NCI-H748 (cell line): ENCODE measurements around the gene SPATA17.
A peak's percentile ranks its signal among the peaks of the same experiment; 100 is the strongest.

Experiments
- DNase-seq: peaks from one replicate; lab custom pipeline; 2025; ENCODE audit not compliant: unreplicated experiment; lab: John Stamatoyannopoulos, UW

SPATA17 gene

DNA sequence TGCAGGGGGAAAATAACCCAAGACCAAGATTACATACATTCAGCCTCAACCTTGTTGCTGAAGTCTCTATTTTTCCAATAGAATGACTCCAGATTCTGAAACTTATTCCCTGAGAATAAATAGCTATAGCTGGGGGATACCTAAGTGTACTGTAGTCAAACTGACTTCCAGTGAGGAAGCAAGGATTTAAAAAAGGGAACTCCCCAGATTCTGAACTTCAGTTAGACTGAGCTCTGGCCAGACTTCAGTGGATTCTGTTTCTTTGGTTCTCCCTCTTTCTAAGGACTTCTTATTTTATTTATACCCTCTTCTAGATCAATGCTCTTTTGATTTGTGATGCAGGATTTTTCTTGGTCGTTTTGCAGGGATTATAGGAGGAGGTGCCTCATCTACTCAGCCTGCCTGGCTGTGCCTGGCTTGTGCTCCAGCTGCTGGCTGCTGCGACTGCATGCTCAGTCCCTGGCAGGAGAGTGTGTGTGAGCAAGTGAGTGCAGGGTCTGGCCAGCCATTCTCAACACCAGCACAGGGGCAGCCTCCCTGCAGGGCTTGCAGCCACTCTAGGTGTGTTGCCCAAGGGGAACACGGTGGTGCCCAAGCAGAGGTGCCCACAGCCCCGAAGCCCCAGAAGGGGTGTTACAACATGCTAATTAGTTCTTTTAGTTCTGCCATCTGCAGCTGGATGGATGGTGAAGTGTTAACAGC is 43.0 kb downstream of the SPATA17 start:
- DNase-seq = no peak

DNA sequence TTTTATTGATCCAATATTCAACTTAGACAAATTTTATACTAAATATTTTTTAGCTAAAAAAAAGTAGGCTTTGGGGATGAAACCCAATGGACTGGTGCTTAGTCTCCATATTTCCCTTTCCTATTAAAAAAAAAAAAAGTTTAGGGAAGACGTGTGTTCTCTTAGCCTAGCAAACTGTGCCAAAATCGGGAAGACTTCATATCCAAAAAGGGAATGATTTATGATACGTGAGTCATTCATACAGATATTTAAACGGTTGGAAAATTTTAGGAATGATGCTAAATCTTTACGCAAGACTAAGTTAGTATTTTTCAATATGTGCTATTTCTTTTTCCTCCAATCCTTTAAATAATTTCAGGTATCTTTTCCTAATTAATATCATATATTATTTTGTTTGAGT is 50.7 kb downstream of the SPATA17 start:
- no peak for DNase-seq

DNA sequence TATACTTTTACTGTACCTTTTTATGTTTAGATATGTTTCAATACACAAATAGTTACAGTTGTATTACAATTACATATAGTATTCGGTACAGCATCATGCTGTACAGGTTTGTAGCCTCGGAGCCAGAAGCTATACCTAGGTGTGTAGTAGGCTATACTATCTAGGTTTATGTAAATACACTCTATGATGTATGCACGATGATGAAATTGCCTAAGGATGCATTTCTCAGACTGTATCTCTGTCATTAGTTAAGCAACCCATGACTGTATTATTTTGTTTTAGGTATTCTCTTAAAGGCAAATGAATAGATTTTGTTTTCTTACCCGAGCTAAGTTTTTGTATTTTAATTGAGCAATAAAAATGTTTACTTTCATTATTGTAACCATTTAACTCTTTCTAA is 56.4 kb downstream of the SPATA17 start:
- no peak for DNase-seq

DNA sequence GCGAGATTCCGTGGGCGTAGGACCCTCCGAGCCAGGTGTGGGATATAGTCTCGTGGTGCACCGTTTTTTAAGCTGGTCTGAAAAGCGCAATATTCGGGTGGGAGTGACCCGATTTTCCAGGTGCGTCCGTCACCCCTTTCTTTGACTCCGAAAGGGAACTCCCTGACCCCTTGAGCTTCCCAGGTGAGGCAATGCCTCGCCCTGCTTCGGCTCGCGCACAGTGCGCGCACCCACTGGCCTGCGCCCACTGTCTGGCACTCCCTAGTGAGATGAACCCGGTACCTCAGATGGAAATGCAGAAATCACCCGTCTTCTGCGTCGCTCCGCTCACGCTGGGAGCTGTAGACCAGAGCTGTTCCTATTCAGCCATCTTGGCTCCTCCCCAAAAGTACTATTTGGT is 65.0 kb downstream of the SPATA17 start:
- peak; percentile 55 for DNase-seq

DNA sequence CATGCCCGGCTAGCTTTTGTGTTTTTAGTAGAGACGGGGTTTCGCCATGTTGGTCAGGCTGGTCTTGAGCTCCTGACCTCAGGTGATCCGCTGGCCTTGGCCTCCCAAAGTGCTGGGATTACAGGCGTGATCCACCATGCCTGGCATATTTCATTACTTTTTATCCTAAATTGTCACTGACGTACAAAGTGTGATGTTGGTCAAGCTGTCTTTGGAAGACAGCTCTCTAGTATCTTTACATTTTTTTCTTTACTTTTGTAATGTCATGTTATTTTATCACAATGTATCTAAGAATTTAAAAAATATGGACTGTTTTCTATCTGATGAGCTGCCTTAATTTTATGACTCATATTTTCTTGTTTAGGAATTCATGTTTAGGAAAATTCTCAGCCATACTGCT is 72.2 kb downstream of the SPATA17 start:
- no peak for DNase-seq

DNA sequence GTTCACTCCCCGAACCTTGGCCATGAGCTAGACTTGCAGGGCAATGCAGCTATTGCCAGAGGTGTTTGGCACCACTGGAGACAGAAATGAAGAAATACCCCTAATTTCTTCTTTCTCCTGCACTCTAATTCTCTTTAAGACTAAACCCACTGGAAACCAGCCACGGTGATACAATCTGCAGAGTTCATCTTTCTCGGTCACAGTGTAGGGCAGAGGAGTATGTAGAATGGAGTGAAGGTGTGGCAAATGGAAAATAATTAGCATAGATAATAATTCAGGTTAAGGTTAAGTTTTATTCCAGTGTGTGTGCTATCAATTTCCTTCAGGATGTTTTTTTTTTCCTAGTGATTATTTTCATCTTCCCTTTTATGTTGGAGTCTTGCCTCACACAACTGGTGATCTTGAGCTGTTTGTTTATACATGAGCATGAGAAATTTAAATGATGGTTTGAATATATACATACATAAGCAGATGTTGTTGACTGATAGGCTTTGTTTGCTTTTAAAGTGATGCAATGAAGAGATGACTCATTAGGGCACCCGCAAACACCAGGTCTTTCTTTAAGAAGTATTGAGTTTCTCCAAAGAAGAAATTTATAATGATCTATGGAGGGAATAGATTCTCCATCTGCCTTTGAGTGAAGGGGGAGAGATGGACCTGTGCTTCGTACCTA is 81.9 kb downstream of the SPATA17 start:
- no peak for DNase-seq

DNA sequence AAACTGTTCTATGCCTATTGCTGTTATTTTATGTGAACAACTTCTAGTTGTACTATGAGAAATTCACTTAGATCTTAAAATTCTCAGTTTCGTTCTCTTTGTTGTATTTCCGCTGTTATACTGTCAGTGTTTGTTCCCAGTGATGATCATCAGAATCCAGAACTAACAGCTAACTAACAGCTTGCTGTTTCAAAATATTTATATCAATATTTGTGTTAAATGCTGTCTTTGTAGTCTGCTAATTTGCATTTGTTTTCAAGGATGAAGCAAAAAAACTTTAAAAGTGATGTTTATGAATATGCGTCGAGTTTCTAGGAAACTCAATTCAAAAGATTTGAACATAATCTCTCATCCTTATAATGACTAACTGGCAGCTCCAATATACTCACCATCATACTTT is 84.5 kb downstream of the SPATA17 start:
- DNase-seq = no peak

DNA sequence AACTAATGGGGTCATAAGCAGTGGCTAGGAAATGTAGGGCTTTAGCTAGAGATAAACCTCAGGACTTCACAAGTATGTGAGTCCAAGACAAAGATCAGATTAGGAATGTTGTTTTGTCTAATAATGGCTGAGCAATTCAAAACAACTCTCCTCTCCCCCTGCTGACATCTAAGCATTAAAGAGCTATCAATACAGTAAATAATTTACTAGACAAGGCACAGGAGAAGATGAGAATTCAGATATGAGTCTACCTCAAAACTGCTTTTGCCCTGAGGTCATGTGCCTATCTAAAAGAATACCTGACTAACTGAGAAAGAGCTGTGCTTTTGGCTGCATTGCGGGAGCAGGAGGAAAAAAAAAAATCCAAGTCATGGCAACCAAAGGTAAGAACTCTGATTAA is 86.8 kb downstream of the SPATA17 start:
- DNase-seq = no peak

DNA sequence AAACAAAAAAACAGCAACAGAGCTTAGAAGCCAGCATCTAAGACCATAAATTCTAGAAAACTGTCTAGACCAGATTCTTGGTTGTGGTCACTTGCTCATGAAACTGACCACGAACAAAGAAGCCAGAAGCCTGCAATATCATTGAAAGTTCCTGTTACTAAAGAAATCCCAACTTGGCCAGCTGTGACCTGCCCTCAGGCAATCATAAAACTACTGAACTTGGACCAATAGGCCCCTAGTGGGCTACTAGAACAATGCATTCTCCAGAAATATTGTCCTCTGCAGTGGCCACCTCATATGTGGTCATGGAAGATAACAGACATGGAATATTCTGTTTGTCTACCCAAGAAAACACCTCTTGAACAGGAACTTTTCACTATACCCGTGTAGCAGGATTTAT is 87.7 kb downstream of the SPATA17 start:
- no peak for DNase-seq

DNA sequence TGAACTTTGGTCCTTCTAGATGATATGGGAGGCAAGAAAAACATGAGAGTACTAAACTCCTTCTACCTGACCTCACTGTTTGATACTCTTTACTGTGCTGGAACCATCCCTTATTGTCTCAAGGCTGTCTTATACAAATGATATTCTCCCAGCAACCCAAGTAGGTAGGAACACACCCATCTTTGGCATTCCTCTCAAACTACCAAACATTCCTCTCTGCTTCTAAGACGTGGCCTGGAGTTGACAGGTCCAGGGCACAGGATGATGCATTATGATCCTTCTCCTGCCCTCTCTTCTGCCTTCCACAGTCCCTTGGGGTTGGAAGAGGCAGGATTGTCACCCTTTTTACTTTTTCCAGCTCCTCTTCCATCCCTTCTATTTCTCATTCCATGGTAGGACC is 90.5 kb downstream of the SPATA17 start:
- DNase-seq = no peak

DNA sequence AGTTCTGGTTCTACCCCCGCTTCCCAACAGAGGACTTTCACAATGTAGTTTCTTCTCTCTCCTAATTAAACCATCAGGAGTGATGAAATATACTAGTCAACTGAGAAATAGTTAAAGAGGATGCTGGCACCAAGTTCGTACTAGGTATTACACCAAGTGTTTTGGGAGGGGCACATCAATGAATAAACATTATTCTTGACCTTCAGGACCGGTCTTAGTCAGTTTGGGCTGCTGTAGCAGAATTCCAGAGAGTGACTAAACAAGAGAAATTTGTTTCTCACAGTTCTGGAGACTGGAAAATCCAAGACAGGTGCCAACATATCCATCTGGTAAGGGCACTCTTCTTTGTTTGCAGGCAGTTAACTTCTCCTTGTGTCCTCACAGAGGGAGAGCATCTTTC is 103.8 kb downstream of the SPATA17 start:
- no peak for DNase-seq

DNA sequence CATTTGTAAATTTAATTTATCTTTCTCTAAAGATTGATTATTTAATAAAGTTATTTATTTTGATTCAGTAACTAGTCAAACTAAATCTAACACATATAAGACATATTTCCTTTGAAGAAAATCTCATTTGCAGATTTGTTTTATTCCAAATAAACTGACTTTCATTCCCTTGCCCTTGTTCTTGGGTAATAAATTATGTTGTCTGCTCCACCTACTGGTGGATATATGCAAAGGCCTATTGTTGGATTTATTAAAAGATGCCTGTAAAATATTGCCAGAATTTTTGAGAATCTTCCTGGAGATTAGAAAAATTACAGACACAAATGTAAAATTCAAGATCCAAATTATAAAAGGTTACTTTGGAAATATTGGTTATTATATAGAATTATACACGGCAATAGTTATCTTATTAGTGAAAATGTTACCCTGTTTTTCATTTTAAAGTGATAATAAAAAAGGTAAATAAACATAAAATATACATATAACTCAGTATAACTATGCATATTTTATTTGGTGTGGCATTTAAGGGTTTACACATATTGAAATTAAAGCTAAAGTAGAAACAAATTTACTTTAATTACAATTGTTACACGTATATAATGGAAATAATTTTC is 116.1 kb downstream of the SPATA17 start:
- DNase-seq = peak; percentile 46

DNA sequence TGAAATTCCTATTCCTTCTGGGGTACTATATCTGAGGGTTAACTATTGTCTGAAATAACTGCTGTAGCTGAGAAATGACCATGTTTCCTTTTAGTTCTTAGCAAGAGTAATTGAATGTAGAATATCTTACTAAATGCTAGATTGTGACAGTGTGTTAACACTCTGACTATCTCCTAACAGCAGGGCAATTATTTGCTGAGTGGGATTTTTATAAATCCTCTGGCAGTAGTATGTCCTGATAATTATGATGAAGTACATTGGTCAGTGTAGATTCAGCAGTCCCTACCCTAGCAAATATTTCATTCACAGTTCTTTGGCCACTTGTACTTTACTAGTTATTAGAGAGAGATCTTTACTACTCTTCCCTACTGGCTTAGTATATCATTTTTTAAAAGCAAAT is 138.6 kb downstream of the SPATA17 start:
- DNase-seq = no peak

DNA sequence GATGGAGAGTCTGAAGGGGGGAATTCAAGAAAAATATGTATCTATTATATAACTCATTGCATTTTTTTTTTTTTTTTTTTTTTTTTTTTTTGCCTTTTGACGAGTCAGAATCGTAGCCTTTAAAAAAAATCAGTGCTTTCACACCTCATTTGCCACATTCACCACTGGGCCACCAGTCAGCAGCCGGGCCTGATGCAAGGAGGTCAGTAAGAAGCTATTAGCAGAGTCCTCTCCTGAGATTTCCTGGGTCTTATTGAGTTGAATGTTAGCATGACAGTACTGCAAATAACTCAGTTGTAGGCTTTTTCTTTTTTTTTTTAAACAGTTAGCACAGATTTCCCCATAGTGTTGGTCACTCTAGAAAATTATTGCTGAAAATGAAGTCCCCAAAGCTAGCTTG is 139.8 kb downstream of the SPATA17 start:
- no peak for DNase-seq

DNA sequence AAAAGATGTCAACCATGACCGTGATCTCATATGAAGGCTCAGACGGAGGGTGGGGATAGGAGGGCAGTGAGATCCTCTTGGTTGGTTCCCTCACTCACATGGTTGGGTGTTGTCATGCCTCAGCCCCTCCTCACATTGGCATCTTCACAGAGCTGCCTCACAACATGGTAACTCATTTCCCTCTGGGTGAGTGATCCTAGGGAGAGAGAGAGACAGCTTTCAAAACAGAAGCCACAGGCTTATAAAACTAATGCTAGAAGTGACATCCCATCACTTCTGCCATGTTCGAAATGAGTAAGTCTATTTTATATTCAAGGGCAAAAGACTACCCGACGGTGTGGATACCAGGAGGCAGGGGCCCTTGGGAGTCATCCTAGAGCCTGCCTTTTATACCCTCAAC is 145.5 kb downstream of the SPATA17 start:
- no peak for DNase-seq

DNA sequence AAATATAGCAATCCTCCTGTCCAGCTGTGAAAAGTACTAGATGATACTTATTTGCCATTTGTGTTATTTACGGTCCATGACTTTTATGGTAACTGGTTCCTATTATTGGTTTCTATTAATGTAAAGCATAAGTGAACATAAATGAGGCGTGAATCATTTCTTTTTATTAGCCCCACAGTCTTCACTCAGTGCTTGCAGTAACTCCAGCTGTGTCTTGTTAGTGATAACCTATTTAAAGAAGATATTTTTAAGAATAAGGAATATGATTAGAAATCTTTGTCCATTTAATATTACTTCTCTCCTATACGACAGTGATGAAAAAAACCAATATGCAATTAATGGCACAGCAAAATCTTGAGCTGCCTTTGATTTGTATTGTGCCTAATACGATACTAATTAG is 149.9 kb downstream of the SPATA17 start:
- peak; percentile 0 for DNase-seq

DNA sequence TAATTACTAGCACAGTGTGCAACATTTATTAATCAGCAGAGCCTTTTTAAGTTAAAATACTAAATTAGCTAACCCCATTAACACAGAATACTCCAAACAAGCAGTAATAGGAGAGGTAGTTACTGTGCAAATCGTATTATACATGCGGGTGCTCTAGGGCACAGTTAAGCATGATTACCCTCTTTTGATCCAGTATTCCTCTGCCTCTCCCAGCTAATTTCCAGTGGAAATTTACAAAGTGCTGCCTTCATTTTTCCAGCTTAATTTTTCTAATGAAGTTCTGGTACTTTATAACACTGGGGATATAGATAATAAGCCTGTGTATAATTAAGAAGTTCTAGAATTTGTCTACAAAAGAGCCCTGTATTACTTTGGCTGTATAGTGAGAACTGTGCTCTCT is 159.9 kb downstream of the SPATA17 start:
- DNase-seq = no peak

DNA sequence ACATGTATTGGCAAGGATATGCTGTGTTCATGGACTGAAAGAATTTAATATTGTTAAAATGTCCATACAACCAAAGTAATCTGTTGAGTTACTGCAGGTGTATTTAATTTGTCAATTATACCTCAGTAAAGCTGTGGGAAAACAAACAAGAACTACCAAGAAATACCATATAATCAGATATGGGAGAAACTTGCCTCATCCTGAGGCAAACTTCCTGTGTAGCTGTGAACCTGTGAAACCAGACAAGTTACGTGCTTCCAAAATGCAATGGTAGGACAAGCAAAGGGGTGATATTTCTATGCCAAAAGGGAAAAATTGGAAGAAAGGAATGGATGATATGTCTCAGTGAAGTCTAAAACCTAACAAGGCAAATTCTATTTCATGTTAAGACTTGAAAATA is 174.6 kb downstream of the SPATA17 start:
- DNase-seq = no peak

DNA sequence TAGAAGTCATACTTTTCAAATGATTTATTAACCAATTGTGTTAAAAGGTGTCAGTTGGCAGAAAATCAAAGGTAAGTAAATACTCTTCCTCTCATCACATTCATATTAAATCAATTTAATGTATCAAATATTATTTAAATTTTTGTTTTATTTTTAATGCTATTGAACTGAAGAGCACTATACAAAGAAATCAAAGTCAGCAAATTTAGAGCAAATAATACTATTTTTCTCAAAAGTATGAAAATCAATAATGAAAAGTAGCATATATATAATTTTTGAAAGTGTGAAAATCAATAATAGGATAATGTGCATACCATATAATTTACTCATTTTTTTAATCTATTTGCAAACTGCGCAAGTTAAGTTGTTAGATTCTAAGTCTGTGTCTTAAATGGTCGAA is 181.0 kb downstream of the SPATA17 start:
- no peak for DNase-seq

DNA sequence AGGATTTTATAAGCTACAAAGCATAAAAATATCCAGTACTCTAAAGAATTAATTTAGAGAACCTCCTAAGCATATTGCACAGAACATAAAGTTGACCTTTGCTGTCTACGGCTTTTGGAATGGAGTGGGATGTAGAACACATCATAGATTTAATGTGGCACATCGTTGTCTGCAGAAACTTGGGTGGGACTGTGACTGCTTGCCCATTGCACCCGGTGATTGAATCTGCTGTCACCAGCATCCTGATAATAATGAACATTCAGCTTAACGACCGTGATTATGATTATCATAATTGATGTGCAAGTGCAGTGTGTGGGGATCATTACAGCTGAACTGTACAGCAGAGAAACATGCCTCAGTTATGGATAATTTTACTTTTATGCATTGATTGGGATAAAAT is 181.9 kb downstream of the SPATA17 start:
- DNase-seq = peak; percentile 3

DNA sequence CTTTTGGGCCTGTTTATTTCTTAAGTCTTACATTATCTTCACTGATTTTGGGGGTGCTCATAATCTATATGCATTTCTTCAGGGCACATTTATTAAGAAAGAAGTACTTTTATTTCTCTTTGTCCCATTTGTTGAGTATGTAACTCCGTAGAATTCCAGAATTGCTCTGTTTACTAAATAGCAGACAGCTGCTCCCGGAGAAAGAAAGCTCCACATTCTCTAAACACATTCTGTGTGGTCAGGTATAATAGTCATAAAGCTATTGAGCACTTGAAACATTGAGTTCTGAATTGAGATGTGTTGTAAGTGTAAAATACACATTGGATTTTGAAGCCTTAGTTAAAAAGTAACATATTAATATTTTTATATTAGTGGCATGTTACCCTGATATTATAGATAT is 206.5 kb downstream of the SPATA17 start:
- DNase-seq = no peak

DNA sequence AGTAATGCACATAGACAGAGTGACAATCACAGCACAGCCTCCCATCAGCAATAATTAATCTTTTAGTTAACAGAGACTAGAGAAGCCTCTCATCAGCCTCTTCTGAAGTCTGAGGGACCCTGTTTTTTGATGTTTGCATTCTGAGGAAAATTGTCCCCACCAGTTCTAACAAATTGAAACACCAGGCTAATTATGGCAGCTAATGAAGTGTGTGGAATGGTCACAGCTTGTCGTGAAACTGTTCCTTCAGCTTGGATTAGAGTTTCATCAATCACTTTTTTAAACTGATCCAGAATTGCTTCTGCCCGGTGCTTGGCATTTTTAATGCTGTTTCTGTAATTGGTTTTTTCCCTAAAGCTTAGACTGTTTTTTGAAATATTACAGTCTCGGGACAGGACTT is 208.0 kb downstream of the SPATA17 start:
- no peak for DNase-seq

DNA sequence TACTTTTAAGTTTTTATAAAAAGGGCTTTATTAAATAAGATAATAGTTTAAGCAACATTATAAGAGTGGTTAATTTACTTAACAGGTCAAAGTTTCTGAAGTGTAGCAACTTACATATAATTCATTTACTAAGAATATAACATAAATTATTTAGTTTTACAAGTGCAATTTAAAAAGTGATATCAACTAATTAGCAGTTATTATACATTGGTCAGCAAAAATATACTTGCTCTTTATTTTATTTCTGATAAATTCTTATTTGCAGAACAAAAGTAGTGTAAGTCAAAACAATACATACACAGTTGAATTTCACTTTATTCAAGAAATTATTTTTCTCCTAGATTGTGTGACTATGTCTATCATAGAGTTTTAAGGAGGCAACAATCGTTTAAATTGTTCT is 215.6 kb downstream of the SPATA17 start:
- DNase-seq = no peak
